Measurements from ENCODE around the gene LTBP4. TPM values are rescaled to one million over a fixed set of nuclear protein-coding genes. Genes with fewer than 3 reads are reported as not detected.

LTBP4 gene
- polyA plus RNA-seq, 1 donor (not counting 4 experiments of a cell fraction or from before 2014, with no cell fraction given): 29.6 TPM

DNA sequence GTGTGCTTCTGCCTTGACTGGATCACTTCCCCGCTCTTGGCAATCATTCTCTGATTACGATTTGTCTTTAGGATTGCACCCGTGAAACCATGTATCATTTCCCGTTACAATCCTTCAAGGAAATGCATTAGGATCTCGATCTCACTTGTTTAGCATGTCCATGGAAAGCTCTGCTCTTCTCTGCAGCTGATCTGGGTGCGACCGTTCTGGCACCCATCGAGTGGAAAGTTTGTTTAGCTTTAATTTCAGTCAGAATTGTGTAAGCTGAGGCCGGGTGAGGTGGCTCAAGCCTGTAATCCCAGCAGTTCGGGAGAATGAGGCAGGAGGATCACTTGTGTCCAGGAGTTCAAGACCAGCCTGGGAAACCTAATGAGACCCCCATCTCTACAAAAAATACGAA lies 58.4 kb downstream of the LTBP4 start:
- Histone ChIP-seq H3K79me2 (ENCODE audit: control insufficient read depth, insufficient read depth, low read length) (no peaks in the 10 kb centered on the region), H3K9ac (ENCODE audit: control insufficient read depth, extremely low read depth, insufficient read depth, low read length) (no peak overlapping the region), H3K4me3 (ENCODE audit: control insufficient read depth in 2 of 3, extremely low read depth in 1 of 3, insufficient read depth in 2 of 3, low read depth in 1 of 3, low read length in 3 of 3) (no peak overlapping the region), H3K36me3 (ENCODE audit: control insufficient read depth in 2 of 2, extremely low read depth in 1 of 2, insufficient read depth in 2 of 2, low read length in 2 of 2) (no peaks in the 10 kb centered on the region), H2AFZ (ENCODE audit: control insufficient read depth, low read length) (no peak overlapping the region), H3K27ac (ENCODE audit: control insufficient read depth, insufficient read depth, low read length) (no peak overlapping the region), H3K4me2 (ENCODE audit: control insufficient read depth, extremely low read depth, insufficient read depth, low read depth, low read length) (no peak overlapping the region), H3K4me1 (ENCODE audit: control insufficient read depth, extremely low read depth, insufficient read depth, low read length) (peaks cover 2% of the 10 kb centered on the region), H4K20me1 (ENCODE audit: control insufficient read depth, extremely low read depth, insufficient read depth, low read length) (no peaks in the 10 kb centered on the region), H3K9me3 (ENCODE audit: control insufficient read depth, low read depth, low read length) (no peaks in the 10 kb centered on the region), H3K9me1 (ENCODE audit: control insufficient read depth, extremely low read depth, insufficient read depth, low read length) (no peaks in the 10 kb centered on the region), H3K27me3 (ENCODE audit: control insufficient read depth, extremely low read depth, insufficient read depth, low read length) (no peaks in the 10 kb centered on the region)
- no peak for TF ChIP-seq EZH2 (IDR thresholded peaks at IDR 0.05; ENCODE audit: low read length)
- TF ChIP-seq, protein P1, sequence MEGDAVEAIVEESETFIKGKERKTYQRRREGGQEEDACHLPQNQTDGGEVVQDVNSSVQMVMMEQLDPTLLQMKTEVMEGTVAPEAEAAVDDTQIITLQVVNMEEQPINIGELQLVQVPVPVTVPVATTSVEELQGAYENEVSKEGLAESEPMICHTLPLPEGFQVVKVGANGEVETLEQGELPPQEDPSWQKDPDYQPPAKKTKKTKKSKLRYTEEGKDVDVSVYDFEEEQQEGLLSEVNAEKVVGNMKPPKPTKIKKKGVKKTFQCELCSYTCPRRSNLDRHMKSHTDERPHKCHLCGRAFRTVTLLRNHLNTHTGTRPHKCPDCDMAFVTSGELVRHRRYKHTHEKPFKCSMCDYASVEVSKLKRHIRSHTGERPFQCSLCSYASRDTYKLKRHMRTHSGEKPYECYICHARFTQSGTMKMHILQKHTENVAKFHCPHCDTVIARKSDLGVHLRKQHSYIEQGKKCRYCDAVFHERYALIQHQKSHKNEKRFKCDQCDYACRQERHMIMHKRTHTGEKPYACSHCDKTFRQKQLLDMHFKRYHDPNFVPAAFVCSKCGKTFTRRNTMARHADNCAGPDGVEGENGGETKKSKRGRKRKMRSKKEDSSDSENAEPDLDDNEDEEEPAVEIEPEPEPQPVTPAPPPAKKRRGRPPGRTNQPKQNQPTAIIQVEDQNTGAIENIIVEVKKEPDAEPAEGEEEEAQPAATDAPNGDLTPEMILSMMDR (optimal IDR thresholded peaks at IDR 0.05 in 1 of 3, IDR thresholded peaks at IDR 0.05 in 1 of 3, conservative IDR thresholded peaks at IDR 0.05 in 1 of 3; ENCODE audit: extremely low read depth in 1 of 3, insufficient read depth in 2 of 3, low read length in 3 of 3): no peak
- FAIRE-seq: no peak
- DNase-seq (ENCODE audit: low read depth, low spot score): no peak
- dilution Hi-C loops (cut with MboI; ENCODE audit: extremely low pct_ligation_motif_present, low sequenced_read_pairs): no loop called here

DNA sequence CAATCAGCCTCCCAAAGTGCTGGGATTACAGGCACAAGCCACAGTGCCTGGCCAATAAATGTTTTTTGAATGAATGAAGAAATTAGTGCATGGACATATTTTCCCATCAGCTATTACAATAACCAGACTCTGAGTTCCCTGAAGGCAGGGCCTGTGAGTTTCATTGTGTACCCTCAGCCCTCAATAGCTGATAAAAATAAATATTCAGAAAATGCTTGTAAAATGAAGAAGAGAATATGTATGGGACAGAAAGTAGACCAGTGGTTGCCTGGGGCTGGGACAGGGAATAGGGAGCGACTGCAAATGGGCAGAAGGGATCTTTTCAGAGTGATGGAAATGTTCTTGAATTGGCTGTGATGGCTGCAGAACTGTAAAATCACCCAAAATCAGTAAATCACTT lies 60.4 kb downstream of the LTBP4 start:
- Histone ChIP-seq H3K27ac (ENCODE audit: control insufficient read depth, insufficient read depth, low read length) (no peak overlapping the region), H3K9me3 (ENCODE audit: control insufficient read depth, low read depth, low read length) (no peaks in the 10 kb centered on the region), H3K27me3 (ENCODE audit: control insufficient read depth, extremely low read depth, insufficient read depth, low read length) (no peaks in the 10 kb centered on the region), H3K4me1 (ENCODE audit: control insufficient read depth, extremely low read depth, insufficient read depth, low read length) (peaks cover 10% of the 10 kb centered on the region), H3K9me1 (ENCODE audit: control insufficient read depth, extremely low read depth, insufficient read depth, low read length) (no peaks in the 10 kb centered on the region), H3K79me2 (ENCODE audit: control insufficient read depth, insufficient read depth, low read length) (no peaks in the 10 kb centered on the region), H4K20me1 (ENCODE audit: control insufficient read depth, extremely low read depth, insufficient read depth, low read length) (no peaks in the 10 kb centered on the region), H3K4me2 (ENCODE audit: control insufficient read depth, extremely low read depth, insufficient read depth, low read depth, low read length) (no peak overlapping the region), H3K9ac (ENCODE audit: control insufficient read depth, extremely low read depth, insufficient read depth, low read length) (no peak overlapping the region), H2AFZ (ENCODE audit: control insufficient read depth, low read length) (no peak overlapping the region), H3K4me3 (ENCODE audit: control insufficient read depth in 2 of 3, extremely low read depth in 1 of 3, insufficient read depth in 2 of 3, low read depth in 1 of 3, low read length in 3 of 3) (no peak overlapping the region), H3K36me3 (ENCODE audit: control insufficient read depth in 2 of 2, extremely low read depth in 1 of 2, insufficient read depth in 2 of 2, low read length in 2 of 2) (no peaks in the 10 kb centered on the region)
- dilution Hi-C loops (cut with MboI; ENCODE audit: extremely low pct_ligation_motif_present, low sequenced_read_pairs): no loop called here
- DNase-seq (ENCODE audit: low read depth, low spot score): no peak
- TF ChIP-seq, protein P1 (optimal IDR thresholded peaks at IDR 0.05 in 1 of 3, IDR thresholded peaks at IDR 0.05 in 1 of 3, conservative IDR thresholded peaks at IDR 0.05 in 1 of 3; ENCODE audit: extremely low read depth in 1 of 3, insufficient read depth in 2 of 3, low read length in 3 of 3): no peak
- TF ChIP-seq EZH2 (IDR thresholded peaks at IDR 0.05; ENCODE audit: low read length): no peak
- no peak for FAIRE-seq
